Glutamatergic neuron (in vitro differentiated cells): ENCODE measurements around the gene SIX1. TPM values are rescaled to one million over a fixed set of nuclear protein-coding genes. Genes with fewer than 3 reads are reported as not detected.

Source experiments
- DNase-seq: peaks from one replicate; pipeline ENCODE4 v3.0.0; 2022
- H3K27ac Mint-ChIP-seq: one replicate; pipeline ENCODE4 v1.8.0; 2020; ENCODE audit warnings: mild to moderate bottlenecking, mixed read lengths, inconsistent platforms; ENCODE audit not compliant: unreplicated experiment
- H3K27me3 Mint-ChIP-seq: one replicate; pipeline ENCODE4 v1.8.0; 2020; ENCODE audit warnings: mild to moderate bottlenecking, moderate library complexity, mixed read lengths, inconsistent platforms; ENCODE audit not compliant: unreplicated experiment
- H3K36me3 Mint-ChIP-seq: one replicate; pipeline ENCODE4 v1.8.0; 2020; ENCODE audit warnings: mild to moderate bottlenecking, mixed read lengths, inconsistent platforms; ENCODE audit not compliant: unreplicated experiment
- H3K4me1 Mint-ChIP-seq: one replicate; pipeline ENCODE4 v1.8.0; 2020; ENCODE audit warnings: mild to moderate bottlenecking, low read depth, mixed read lengths, inconsistent platforms; ENCODE audit not compliant: unreplicated experiment
- H3K4me3 Mint-ChIP-seq: one replicate; pipeline ENCODE4 v1.8.0; 2020; ENCODE audit warnings: mild to moderate bottlenecking, mixed read lengths, inconsistent platforms; ENCODE audit not compliant: unreplicated experiment
- H3K9me3 Mint-ChIP-seq: one replicate; pipeline ENCODE4 v1.8.0; 2020; ENCODE audit warnings: mild to moderate bottlenecking, moderate library complexity, mixed read lengths, inconsistent platforms; ENCODE audit not compliant: unreplicated experiment
- total RNA-seq: library from RNA; stranded (reverse); fragmentation: NEBNext Ultra II Directional; extraction: Animal tissue kit (Norgen Biotek cat#: 25700); gene quantifications from one replicate; pipeline ENCODE4 v1.2.1, GENCODE V29; 2021; ENCODE audit not compliant: unreplicated experiment
- TF ChIP-seq, protein P1 (sequence below): fragments of 200-600 bp; sonication (generic); IDR thresholded peaks from one replicate; pipeline ENCODE4 v1.5.0; 2021; ENCODE audit not compliant: partially characterized antibody, unreplicated experiment

SIX1 gene
- total RNA-seq, 1 donor from 2014 or later = 79.6 TPM

DNA sequence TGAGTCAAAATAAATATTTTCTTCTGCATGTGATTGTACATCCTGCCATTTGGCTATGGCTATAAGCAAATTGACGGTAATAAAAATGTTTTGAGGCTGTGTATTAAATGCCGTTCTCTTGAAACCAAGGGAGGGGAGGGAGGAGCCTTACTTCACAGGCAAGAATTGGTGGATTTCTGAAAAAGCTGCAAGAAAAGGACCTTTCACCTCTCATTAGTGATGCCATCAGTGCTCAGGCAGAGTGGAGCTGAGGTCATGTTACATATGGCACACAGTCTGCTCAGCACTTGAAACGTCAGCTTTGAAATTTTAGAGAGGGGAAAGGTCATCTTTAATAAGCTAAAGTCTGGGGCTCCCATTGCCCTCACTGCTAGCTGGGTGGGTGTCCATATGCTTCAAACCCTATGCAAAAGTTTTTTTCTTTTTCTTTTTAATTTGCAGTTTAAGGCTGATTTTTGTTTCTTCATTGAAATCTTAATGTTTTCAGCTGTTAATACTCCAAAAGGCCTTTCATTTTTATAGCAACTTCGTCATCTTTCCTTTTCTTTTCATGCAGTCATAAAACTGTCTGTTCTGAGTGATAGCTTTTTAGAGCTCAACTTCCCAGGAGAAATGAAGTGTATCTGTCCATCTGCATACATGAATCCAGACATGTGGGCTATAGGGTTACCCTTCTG, 9.8 kb upstream of the SIX1 start:
- Mint-ChIP-seq H3K27ac (peak overlapping the region; percentile 97), H3K4me3 (peak overlapping the region; percentile 95), H3K9me3 (peaks cover 37% of the 10 kb centered on the region), H3K27me3 (peaks cover 32% of the 10 kb centered on the region), H3K4me1 (peaks cover 45% of the 10 kb centered on the region), H3K36me3 (no peaks in the 10 kb centered on the region)
- TF ChIP-seq, protein P1, sequence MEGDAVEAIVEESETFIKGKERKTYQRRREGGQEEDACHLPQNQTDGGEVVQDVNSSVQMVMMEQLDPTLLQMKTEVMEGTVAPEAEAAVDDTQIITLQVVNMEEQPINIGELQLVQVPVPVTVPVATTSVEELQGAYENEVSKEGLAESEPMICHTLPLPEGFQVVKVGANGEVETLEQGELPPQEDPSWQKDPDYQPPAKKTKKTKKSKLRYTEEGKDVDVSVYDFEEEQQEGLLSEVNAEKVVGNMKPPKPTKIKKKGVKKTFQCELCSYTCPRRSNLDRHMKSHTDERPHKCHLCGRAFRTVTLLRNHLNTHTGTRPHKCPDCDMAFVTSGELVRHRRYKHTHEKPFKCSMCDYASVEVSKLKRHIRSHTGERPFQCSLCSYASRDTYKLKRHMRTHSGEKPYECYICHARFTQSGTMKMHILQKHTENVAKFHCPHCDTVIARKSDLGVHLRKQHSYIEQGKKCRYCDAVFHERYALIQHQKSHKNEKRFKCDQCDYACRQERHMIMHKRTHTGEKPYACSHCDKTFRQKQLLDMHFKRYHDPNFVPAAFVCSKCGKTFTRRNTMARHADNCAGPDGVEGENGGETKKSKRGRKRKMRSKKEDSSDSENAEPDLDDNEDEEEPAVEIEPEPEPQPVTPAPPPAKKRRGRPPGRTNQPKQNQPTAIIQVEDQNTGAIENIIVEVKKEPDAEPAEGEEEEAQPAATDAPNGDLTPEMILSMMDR = no peak
- peak; percentile 51 for DNase-seq

- H3K27ac Mint-ChIP-seq = peak overlapping the region; percentile 97
- peaks cover 53% of the 10 kb centered on the region for H3K4me1 Mint-ChIP-seq
- TF ChIP-seq, protein P1 = no peak
- H3K36me3 Mint-ChIP-seq = no peaks in the 10 kb centered on the region
- H3K9me3 Mint-ChIP-seq = peaks cover 45% of the 10 kb centered on the region
- peaks cover 39% of the 10 kb centered on the region for H3K27me3 Mint-ChIP-seq
- peak overlapping the region; percentile 95 for H3K4me3 Mint-ChIP-seq
- DNase-seq = no peak
Observed at GRCh38 chr14:60658211-60658690, 9.0 kb upstream of the SIX1 start.

DNA sequence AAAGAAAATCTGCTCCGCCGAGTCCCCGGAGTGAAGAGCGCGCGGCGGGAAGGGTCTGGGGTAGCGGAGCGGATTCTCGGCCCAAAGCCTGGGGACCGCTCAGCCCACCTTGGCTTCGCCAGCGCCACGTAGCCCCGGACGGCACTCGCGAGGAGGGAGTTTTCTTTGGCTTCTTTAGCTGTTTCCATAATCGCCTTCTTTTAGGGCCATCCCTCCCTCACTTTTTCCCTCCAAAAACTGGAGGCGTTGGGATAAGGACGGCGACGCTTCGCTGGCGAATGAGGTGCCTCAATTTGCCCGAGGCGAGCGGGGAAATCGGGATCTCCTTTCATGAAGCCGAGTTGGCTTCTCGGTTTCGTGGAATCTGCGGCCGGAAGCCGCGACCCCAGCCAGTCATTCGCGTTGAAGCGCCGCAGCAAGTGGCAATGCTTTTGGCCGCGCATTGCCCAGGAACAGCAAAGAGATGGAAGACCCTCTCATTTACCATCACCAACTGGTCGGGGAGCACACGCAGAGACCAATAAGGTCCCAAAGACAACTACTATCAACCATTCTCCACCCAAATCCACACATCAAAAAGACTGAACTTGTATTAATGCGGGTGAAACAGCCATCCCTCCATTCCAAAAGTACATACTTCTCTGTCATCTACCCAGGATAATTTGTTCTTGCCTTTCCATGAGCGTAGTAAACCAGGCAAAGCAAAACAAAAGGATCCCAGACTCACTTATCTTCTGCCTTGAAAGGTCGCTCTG, 8.4 kb upstream of the SIX1 start:
- peak overlapping the region; percentile 95 for H3K4me3 Mint-ChIP-seq
- DNase-seq = peak; percentile 35
- H3K27me3 Mint-ChIP-seq = peaks cover 42% of the 10 kb centered on the region
- no peaks in the 10 kb centered on the region for H3K36me3 Mint-ChIP-seq
- TF ChIP-seq, protein P1 = no peak
- H3K9me3 Mint-ChIP-seq = peaks cover 47% of the 10 kb centered on the region
- H3K27ac Mint-ChIP-seq = peak overlapping the region; percentile 97
- H3K4me1 Mint-ChIP-seq = peaks cover 55% of the 10 kb centered on the region

- Mint-ChIP-seq H3K9me3 (peaks cover 47% of the 10 kb centered on the region), H3K27ac (peak overlapping the region; percentile 98), H3K36me3 (no peaks in the 10 kb centered on the region), H3K27me3 (peaks cover 42% of the 10 kb centered on the region), H3K4me1 (peaks cover 56% of the 10 kb centered on the region), H3K4me3 (peak overlapping the region; percentile 98)
- TF ChIP-seq, protein P1 = no peak
- peak; percentile 81 for DNase-seq
Observed at GRCh38 chr14:60656686-60657455, 7.6 kb upstream of the SIX1 start.
